ENCODE data around the gene ABCC1.

DNA sequence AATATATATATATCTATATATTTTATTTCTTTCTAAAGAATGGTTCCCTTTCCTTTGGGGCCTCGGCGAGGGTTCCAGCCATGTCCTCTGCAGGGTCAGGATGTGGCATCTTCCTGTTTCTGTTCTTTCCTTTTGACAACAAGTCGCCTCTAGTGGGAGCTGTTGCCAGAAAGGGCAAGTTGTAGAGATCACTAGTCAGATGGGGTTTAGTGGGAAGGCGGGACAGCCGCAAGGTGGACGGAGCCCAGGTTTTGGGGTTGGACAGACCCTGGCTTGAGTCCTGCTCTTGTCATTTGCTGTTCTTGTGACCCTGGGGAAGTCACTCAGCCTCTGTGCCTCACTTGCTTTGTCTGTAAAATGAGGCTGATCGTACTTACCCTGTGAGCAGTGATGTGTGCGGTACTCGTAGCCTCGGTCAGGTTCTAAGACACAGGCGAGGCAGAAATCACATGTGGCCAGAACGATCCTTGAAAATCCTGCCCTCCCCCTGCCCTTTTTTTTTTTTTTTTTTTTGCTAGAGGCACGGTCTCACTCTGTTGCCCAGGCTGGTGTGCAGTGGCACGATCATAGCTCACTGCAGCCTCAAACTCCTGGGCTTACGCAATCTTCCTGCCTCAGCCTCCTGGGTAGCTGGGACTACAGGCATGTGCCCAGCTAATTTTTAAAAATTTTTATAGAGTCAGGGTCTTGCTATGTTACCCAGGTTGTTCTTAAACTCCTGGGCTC, 193.8 kb downstream of the ABCC1 start:
- peak; percentile 58 for TF ChIP-seq CTCF (IDR thresholded peaks at IDR 0.05; ENCODE audit: borderline replicate concordance, extremely low read depth, low read length, poor library complexity, severe bottlenecking)
- TF ChIP-seq EZH2 (IDR thresholded peaks at IDR 0.05; ENCODE audit: borderline replicate concordance, low read depth, low read length, severe bottlenecking), result no peak

Measured in DND-41 (cell line).